CD4-positive, alpha-beta T cell treated with Interleukin-15 for 1 hour (primary cell): Measurements from ENCODE around the gene GBP6.
"Not testable (repeated sequence)": the region's sequence is repeated elsewhere in the genome, so short reads cannot be mapped to it uniquely, and the experiment has no call there.

Source experiments
- DNase-seq: peaks from one replicate; pipeline ENCODE4 v3.0.0-alpha.2; 2020

The GBP6 gene, protein sequence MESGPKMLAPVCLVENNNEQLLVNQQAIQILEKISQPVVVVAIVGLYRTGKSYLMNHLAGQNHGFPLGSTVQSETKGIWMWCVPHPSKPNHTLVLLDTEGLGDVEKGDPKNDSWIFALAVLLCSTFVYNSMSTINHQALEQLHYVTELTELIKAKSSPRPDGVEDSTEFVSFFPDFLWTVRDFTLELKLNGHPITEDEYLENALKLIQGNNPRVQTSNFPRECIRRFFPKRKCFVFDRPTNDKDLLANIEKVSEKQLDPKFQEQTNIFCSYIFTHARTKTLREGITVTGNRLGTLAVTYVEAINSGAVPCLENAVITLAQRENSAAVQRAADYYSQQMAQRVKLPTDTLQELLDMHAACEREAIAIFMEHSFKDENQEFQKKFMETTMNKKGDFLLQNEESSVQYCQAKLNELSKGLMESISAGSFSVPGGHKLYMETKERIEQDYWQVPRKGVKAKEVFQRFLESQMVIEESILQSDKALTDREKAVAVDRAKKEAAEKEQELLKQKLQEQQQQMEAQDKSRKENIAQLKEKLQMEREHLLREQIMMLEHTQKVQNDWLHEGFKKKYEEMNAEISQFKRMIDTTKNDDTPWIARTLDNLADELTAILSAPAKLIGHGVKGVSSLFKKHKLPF

DNA sequence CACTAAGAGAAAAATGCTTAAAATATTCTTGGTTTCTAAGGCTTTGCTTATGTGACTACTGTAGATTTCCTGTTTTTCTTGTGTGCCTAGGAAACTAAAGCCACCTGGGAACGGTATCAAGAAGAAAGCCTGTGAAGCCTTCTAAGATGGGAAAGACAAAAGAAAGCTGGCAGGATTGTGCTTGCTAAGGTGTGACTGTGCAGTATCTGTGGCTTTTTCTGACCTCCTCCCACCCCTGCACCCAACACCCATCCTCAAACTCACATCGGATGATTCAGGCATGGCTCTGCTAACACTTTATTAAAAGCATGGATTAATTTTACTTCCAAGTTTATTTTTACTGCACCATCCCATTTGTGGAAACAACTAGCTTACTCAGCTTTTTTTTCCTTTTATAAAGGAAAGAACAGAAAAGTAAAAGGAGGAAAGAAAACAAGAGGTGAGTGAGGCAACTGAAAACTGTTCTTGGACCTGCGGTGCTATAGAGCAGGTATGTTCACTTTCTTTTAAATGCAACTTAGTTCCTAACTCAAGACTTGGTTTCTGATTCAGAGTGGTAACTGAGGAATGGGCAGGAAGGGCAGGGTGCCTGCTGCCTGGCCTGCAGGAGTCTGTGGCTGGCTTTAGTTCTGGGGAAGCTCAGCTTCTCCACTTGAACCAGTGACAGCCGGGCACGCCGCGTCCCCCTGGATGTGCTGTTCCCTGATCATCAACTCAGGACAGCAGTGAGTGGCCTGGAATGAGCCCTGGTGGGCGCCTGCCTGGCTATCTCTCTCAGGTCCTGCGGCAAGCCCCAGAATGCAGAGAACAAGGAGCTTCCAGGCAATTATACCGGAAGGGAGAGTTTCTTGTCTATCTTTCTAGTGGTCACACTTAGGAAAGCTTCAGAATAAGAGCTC, at the start of gene GBP6:
TSS of gene GBP6 (plus strand) at position 422 of the 899 bp plus-strand sequence. CDS start 4,493 bp downstream, outside the sequence.
- DNase-seq, result no peak

DNA sequence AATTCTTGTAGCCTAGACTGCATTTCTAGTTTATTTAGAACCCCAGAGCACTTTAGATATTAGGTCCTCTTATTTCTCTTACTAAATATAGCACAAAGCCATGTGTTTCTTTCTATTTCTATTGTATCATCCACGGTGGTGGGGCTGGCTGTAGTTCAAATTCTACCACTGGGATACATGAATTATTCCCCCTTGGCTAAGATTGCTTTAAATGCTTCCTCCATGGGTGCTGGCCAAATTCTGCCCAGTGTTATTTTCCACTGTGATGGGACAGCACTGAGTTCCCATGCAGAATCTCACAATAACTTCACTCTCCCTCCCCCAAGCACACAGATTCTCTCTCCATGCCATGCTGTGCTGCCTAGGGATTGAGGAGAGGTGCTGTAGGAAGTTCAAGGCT, 41.5 kb upstream of the GBP6 start:
- no peak for DNase-seq

DNA sequence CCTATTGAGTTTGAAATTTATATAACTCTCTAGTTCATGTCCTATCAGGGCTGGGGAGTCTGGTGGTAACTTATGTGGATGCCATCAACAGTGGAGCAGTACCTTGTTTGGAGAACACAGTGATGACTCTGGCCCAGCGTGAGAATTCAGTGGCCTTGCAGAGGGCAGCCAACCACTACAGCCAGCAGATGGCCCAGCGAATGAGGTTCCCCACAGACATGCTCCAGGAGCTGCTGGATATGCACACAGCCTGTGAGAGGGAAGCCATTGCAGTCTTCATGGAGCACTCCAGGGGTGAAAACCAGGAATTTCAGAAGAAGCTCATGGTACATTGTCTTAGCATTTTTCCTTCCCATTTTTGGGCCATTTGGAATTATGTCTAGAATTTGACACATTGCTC, 32.0 kb upstream of the GBP6 start:
- no peak for DNase-seq

DNA sequence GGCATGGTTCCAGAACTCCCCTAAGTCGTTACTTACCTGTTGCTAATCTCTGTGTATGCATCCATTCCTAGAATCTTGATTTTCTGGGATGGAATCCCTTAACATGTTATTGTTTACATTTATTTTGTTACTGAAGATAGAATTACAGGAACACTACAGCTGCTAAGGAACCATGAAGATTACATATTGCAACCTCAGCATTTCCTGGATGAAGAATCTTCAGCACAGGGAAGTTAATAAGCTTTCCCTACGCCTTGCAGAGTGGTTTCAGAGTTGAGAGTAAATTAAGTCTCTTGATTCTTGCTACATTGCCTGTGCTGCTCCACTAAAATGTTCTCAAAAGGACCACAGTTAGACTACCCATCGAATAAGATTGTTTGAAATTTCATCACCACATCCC, 31.4 kb upstream of the GBP6 start:
- DNase-seq, result no peak

DNA sequence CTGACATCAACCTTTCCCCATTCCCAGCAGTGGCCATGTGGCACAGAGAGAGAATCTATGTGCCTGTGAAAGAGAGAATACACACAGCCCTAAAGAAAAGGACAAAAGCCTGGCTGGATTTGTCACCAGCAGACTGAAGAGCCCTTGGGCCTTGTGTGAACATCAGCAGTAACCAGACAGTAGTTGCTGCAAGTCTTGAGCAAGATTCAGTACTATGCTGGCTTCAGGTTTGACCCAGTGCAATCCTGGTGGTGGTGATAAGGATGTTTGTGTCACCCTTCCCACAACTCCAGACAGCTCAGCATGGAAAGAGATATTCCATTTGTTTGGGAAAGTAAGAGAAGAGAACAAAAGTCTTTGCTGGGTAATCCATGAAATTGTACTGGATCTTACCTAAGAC, 28.4 kb upstream of the GBP6 start:
- DNase-seq, result no peak

DNA sequence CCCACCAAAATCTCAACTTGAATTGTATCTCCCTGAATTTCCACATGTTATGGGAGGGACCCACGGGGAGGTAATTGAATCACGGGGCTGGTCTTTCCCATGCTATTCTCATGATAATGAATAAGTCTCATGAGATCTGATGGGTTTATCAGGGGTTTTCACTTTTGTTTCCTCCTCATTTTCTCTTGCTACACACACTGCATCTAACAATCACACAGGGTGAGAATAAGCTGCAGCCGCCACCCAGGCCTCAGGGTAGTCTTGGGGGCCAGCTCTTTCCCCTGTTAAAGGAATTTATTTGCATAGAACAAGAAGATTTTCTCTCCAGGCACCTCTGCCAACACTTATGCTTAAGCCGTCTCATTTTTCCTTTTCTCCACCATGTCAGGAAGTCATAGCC, 26.0 kb upstream of the GBP6 start:
- DNase-seq, result no peak

DNA sequence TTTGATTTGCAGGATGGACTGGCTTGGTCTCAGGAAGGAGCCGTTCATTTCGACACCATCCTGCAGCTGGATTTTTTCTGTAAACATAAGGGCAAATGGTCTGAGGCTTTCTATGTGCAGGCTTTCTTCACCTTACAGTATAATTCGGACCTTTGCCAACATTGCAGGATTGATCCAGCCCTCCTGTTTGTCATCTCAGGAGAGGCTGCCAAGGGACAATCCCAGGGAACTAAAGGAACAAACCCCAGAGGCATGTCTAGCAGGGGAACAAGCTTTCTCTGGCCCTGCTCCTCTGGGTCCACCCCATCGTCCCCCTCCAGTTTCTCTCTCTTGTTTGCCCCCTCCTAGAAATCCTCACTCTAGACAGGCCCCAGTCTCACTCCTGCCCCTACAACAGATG, 24.8 kb upstream of the GBP6 start:
- DNase-seq, result no peak

DNA sequence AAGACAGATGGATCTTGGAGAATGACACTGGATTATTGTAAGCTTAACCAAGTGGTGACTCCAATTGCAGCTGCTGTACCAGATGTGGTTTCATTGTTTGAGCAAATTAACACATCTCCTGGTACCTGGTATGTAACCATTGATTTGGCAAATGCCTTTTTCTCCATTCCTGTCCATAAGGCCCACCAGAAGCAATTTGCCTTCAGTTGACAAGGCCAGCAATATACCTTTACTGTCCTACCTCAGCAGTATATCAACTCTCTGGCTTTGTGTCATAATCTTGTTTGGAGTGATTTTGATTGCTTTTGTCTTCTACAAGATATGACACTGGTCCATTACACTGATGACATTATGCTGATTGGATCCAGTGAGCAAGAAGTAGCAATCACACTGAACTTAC, 18.4 kb upstream of the GBP6 start:
- DNase-seq, result not testable (repeated sequence)

DNA sequence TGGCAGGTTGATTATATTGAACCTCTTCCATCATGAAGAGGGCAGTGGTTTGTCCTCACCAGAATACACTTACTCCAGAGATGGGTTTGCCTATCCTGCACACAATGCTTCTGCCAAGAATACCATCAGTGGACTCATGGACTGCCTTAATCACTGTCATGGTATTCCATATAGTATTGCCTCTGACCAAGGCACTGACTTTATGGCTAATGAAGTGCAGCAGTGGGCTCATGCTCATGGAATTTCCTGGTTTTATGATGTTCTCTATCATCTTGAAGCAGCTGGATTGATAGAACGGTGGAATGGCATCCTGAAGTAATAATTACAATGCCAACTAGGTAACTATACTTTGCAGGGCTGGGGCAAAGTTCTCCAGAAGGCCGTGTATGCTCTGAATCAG, 16.6 kb upstream of the GBP6 start:
- DNase-seq, result no peak

DNA sequence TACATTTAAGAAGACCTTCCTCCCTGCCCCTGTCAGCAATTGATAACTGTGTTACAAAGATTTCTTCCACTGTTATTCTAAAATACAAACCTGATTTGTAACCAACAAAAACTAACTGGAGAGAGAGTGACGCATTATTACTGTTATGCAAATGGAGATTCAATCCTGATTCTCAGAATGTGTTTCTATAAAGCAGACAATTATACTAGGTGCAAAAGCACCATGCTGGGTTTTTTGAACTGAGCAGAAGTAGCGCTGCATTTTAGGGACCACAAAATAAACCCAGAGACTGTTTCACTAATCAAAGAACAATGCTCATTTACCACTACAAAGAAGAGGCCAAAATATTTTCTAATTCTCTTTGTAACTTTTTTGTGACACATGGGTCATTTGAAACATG, 13.6 kb upstream of the GBP6 start:
- DNase-seq, result no peak

DNA sequence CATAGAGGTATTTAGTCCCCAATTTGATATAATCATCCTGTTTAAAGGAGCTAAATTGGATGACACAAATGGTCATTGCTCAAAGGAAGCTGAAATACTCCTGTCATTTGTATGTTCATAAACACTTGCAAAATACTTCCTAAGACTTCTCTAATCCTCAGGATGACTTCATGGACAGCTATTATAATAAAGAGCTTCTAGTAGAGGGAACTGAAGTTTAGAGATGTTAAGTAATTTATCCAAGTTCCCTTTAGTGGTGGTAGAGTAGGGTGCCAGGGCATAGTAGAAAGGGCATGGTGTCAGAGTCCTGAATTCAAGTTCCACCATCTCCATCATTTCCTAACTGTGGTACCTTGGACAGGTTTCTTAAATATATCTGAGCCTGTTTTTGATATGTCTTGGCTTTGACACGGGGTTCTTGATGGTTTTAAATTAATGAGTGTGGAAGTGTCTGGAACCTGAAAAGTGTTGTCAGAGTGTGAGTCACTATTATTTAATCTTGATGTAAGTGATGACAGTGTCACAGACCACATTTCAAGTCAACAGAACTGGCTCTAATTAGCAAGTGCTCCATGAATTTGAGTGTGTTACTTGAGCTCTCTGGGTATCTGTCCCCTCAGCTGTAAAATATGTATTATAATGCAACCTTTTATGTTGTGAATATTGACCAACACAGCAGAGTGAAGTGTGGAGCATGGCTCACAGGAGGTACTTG, 12.1 kb upstream of the GBP6 start:
- DNase-seq, result no peak

DNA sequence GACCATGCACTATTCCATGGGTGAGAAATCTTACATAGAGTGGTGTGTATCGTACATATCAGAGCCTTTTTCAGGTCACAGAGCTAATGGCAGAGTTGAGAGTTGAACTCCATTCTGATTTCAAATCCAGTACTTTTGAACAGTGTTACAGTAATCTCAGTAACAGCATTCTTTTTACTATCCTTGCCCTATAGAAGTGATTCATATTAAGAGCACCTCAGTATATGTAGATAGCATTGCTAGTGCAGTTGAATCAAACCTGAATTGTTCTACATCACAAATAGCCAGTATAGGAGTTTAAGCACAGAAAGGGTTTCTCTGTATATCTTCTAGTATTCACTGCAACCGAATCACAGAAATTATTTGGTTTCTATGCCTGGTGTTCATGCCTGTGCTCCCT, 11.4 kb upstream of the GBP6 start:
- DNase-seq, result no peak

DNA sequence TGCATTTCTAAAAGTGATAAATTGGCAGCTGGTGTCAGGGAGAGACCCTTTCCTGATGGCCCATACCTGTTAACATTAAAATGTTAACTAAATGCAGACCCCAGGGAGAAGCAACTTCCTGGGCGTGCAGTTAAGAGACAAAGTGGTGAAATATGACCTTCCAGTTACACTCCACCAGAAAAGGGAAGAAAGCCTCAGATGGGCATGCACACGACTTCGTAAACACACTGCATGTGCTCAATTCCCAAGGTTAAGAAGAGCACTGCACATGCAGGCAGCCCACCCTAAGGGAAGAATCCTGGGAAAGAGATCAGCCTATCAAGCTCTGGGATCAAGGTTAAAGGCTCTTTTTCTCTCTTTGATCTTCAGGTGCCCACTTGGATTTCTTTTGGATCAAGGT, 9.7 kb upstream of the GBP6 start:
- DNase-seq, result no peak

DNA sequence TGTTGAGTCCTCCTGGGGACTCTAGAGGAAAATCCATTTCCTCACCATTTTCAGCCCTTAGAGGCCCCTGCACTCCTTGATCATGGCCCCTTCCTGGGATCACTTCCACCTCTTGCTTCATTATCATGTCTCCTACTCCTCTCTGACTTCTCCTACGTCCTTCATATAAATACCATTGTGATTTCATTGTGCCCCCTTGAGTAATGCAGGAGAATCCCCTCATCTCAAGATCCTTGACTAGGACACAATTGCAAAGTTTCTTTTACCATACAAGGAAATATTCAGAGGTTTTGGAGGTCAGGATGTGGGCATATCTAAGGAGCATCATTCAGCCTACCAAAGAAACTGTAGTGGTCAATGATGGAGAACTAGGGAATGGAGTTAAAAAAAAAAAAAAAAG, 8.8 kb upstream of the GBP6 start:
- DNase-seq, result no peak

DNA sequence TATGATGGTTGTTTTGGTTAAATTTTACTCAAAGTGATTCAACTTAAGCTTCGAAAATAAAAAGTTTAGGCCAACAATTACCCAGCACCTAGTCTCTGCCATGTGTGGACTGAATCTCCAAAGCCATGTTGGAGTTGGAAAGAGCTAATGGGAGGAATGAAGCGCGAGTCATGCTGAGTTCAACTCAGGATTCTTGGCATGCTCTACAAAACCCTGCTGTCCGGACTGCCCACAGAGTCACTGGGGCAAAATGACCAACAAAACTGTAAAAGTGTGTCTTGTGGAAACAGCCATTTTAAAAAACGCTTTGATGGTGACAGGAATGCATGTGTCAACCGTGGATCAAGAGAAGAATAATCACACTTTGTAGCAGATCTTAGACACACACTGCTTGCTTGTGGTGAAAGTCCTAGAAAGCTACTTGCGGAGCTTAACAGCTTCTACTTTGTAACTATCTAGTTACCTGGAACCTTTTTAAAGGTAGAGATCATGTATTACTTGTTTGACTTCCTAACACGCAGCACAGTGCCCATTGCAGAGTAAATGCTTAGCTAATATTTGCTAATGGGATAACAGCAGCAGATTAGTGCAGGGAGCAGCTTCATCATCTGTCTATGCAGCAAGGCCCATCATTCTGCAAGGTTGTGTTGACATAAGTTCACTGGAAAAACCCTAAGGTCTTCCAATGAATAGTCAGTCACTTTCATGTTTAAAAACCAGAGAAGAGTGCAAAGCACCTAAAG, 7.0 kb upstream of the GBP6 start:
- DNase-seq, result no peak

DNA sequence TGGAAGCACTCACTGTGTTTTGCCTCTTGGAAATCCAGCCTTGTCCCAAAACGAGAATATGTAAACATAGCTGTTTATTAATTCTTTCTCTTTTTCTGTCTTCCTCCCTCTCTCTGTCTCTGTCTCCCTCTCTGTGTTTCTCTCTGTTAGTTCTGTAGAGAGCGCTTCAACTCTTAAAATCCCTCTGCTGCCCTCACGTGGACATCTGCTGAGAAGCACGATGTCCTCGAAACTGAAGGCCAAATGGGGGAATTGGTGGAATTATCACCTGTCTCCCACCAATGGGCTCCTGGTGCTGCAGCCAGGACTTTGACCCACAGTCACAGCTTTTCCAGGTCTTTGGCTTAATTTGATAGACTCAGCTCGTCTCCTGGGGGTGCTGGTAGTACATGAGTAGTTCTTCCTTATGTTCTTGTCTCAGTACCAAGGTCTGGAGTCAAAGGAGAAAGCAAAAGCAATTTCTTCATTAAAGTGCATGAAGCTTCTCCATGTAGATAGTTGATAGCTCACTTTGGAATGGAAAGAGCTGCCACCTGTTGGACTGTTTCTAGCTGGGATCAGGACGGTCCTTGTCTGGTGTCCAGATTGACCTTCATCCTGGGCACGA, 5.5 kb upstream of the GBP6 start:
- DNase-seq, result peak; percentile 78

DNA sequence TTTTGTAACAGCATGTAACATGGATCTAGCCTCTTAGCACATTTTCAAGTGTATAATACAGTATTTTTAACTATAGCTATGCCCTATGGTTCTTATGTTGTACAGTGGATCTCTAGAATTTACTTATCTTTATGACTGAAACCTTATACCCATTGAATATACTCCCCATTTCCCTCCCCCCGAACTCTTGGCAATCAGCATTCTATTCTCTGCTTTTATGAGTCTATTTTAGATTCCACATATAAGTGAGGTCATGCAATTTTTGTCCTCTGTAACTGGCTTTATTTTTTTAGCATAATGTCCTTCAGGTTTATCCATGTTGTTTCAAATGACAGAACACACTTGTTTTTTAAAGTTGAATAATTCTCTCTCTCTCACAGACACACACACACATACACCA, 3.1 kb upstream of the GBP6 start:
- DNase-seq, result no peak

DNA sequence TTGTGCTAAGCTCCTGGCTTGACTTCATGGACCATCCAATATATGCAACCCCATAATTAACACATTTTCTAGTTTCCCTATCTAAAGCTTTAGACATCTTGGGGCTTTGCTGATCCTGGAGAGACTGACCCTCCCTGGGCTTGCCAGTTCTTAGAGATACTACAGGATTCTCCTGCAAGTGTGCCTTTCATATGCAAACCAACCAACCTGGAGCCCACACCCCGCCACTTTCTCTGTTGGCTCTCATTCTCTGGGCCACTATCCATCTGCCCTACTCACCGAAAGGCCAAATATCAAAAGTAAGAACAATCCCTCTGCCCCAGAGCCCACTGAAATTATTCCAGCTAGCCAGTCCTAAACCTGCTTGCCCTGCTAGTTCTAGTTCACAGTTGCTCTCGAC, 2.2 kb upstream of the GBP6 start:
- no peak for DNase-seq

DNA sequence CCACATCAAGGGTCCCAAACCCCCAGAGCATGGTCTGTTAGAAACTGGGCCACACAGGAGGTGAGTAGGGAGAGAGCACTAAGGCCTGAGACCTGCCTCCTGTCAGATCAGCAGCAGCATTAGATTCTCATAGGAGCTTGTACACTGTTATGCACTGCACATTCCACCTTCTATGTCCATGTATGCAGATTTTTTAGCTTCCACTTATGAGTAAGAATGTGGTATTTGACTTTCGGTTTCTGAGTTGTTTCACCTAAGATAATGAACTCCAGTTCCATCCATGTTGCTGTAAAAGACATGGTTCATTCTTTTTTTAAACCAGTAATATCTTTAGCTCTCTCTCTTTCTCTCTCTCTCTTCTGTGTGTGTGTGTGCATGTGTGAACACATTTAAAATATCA, 663 bp upstream of the GBP6 start:
- no peak for DNase-seq

DNA sequence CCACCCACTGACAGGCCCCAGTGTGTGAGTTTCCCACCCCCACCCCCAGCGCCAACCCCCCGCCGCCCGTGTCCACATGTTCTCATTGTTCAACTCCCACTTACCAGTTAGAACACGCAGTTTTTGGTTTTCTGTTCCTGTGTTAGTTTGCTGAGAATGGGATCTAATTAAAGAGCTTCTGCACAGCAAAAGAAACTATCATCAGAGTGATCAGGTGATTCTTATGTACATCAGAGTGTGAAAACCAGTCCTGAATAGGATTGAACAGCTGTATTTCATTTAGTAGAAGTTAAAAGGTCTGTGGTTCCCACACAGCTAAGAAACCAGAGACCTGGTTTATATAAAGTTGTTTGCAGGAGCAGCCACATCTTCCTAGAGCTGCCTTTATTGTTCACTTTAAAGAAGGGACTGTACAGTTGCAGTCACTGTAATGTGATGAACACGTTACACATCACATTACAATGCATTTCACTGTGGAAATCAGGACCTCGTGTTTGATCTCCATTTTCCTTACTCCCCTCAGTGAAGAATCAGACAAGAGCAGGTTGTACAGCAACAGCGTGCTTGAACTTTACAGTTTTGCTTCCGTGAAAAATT, 1.2 kb downstream of the GBP6 start:
- DNase-seq, result no peak

DNA sequence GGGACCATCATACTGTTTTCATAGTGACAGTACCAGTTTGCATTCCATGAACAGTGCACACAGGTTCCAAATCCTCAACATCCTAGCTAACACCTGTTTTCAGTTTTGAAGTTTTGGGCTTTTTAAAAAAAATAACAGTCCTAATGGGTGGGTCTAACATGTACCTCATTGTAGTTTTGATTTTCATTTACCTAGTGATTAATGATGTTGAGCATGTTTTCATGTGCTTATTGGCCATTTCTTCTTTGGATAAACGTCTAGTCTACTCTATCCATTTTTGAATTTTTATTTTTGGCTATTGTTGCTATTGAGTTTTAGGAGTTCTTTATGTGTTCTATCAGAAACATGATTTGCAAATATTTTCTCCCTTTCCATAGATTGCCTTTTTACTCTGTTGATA, 3.4 kb downstream of the GBP6 start:
- no peak for DNase-seq

DNA sequence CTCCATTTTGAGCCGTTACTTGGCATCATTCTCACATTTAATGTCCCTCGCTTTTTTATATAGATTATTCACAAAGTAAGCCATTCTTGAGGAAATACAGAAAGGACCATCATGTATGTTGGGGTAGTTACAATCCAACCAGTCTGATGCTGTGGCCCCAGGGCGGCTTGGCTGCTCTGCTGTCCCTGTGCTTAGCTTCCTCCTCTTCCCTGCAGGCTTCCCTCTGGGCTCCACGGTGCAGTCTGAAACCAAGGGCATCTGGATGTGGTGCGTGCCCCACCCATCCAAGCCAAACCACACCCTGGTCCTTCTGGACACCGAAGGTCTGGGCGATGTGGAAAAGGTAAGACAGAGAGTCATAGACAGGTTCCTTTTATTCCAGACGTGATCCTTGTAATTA, 5.5 kb downstream of the GBP6 start:
- no peak for DNase-seq
